Measurements from ENCODE around the gene AOC2.

DNA sequence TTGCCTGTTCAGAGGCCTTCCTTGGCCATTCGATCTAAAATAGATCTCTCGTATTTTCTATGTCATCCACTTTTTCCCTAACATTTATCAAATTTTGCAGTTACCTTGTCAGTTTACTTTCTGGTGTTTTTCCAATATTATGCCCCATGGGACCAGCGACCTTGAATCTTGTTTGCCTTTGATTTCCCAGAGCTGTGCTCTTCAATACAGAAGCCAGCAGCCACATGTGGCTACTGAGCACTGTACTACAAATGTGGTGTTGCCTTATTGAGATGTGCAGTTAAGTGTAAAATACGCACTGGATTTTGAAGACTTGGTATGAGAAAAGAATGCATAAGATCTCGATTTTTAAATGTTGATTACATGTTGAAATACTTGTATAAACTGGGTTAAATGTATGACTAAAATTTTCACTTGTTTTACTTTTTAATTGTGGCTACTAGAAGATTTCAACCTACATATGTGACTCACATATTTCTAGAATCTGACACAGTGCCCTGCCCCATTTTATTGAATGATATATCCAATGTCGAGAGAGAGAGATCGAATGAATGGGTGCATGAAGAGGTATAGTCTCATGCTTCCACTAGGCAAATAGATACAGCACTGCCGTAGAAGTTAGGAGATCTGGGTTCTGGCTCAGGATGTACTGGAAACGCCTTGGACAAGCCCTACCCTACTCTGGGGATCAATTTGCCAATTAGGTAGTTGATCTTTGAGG lies 12.0 kb upstream of the AOC2 start:
- TF ChIP-seq, protein P1, sequence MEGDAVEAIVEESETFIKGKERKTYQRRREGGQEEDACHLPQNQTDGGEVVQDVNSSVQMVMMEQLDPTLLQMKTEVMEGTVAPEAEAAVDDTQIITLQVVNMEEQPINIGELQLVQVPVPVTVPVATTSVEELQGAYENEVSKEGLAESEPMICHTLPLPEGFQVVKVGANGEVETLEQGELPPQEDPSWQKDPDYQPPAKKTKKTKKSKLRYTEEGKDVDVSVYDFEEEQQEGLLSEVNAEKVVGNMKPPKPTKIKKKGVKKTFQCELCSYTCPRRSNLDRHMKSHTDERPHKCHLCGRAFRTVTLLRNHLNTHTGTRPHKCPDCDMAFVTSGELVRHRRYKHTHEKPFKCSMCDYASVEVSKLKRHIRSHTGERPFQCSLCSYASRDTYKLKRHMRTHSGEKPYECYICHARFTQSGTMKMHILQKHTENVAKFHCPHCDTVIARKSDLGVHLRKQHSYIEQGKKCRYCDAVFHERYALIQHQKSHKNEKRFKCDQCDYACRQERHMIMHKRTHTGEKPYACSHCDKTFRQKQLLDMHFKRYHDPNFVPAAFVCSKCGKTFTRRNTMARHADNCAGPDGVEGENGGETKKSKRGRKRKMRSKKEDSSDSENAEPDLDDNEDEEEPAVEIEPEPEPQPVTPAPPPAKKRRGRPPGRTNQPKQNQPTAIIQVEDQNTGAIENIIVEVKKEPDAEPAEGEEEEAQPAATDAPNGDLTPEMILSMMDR (IDR thresholded peaks at IDR 0.05; ENCODE audit: low read length): no peak
- TF ChIP-seq EZH2 (IDR thresholded peaks at IDR 0.05; ENCODE audit: borderline replicate concordance, low read length): no peak

Data from OCI-LY1 (cell line).